Mucosa of descending colon (tissue), 3 donors: ENCODE measurements around the gene TMEM255B. TPM values are rescaled to one million over a fixed set of nuclear protein-coding genes. Genes with fewer than 3 reads are reported as not detected.

Experiments
- ATAC-seq: fragments of 200-7000 bp; cut with Tn5 transposase; one replicate; pipeline ENCODE4 v1.9.1; 2020; ENCODE audit warnings: mild to moderate bottlenecking, moderate library complexity
- DNase-seq, 3 donors: peaks; one replicate each; pipeline ENCODE4 v3.0.0-alpha.2; 2020
- H3K36me3 ChIP-seq: fragments of 200-600 bp; one replicate; pipeline ENCODE4 v1.8.0; 2021; ENCODE audit warnings: low read depth, mild to moderate bottlenecking
- H3K4me1 ChIP-seq: fragments of 200-600 bp; one replicate; pipeline ENCODE4 v1.8.0; 2021; ENCODE audit warnings: low read depth, mild to moderate bottlenecking
- H3K4me3 ChIP-seq: fragments of 200-600 bp; one replicate; pipeline ENCODE4 v1.8.0; 2021; ENCODE audit warnings: mild to moderate bottlenecking
- H3K9me3 ChIP-seq: fragments of 200-600 bp; one replicate; pipeline ENCODE4 v1.8.0; 2021; ENCODE audit warnings: mild to moderate bottlenecking
- CTCF ChIP-seq: fragments of 200-600 bp; IDR thresholded peaks from one replicate; pipeline ENCODE4 v1.8.0; 2022; ENCODE audit warnings: antibody characterized with exemption, mild to moderate bottlenecking
- intact Hi-C, 2 donors: fragments of 100-400 bp; cut with DNase I in 1 of 2; cut with micrococcal nuclease in 1 of 2; formaldehyde crosslinking; loops; one replicate each; pipeline versions ENCODE4 v1.11.0 to v1.11.1; 2022; cut with DNase I, micrococcal nuclease
- total RNA-seq, 3 donors: library from RNA; stranded (reverse); fragmentation: NEBNext Ultra II Directional in 2 of 3; extraction: Animal tissue kit (Norgen Biotek cat#: 25700) in 2 of 3; gene quantifications; one replicate each; pipeline versions ENCODE4 v1.2.1 to v1.2.4, GENCODE V29; 2021 to 2023
- donor health status: DM: no; HTN: no; CAD: no; lungs with moderate emphysema.
- donor health status: DM: no; HTN: no; CAD: no.
- donor health status: DM: no; HTN: yes; CAD: no.

Gene TMEM255B
- total RNA-seq, 3 donors from 2014 or later: 2.9 to 6.6 (median 6.3) TPM

- DNase-seq (no peak), ATAC-seq (no peak)
- no peak for TF ChIP-seq CTCF
- H3K36me3 ChIP-seq: no peaks in the 10 kb centered on the region
- no peaks in the 10 kb centered on the region for H3K9me3 ChIP-seq
- H3K4me3 ChIP-seq: no peak overlapping the region
- intact Hi-C loops: no loop called here
- peaks cover 6% of the 10 kb centered on the region for H3K4me1 ChIP-seq
These were observed 3.0 kb downstream of the TMEM255B start for GRCh38 chr13:113762075-113762474.

- DNase-seq: no peak
- intact Hi-C loops: no loop called here
- peaks cover 6% of the 10 kb centered on the region for H3K4me1 ChIP-seq
- no peaks in the 10 kb centered on the region for H3K9me3 ChIP-seq
- no peak for TF ChIP-seq CTCF
- H3K4me3 ChIP-seq: no peak overlapping the region
- H3K36me3 ChIP-seq: no peaks in the 10 kb centered on the region
- ATAC-seq: no peak
These were observed 3.5 kb downstream of the TMEM255B start for GRCh38 chr13:113762538-113762937.

- peaks cover 6% of the 10 kb centered on the region for H3K4me1 ChIP-seq
- ATAC-seq (no peak), DNase-seq (no peak)
- no peaks in the 10 kb centered on the region for H3K36me3 ChIP-seq
- TF ChIP-seq CTCF: no peak
- H3K4me3 ChIP-seq: no peak overlapping the region
- intact Hi-C loops: no loop called here
- no peaks in the 10 kb centered on the region for H3K9me3 ChIP-seq
These were observed 4.2 kb downstream of the TMEM255B start for GRCh38 chr13:113763254-113763653.

- ATAC-seq (no peak), DNase-seq (no peak)
- Histone ChIP-seq H3K4me1 (peaks cover 6% of the 10 kb centered on the region), H3K9me3 (no peaks in the 10 kb centered on the region), H3K36me3 (no peaks in the 10 kb centered on the region), H3K4me3 (no peak overlapping the region)
- TF ChIP-seq CTCF: no peak
- intact Hi-C loops: no loop called here
These were observed 5.2 kb downstream of the TMEM255B start for GRCh38 chr13:113763961-113764792.

GRCh38 chr13:113764793-113765563 lies 6.0 kb downstream of the TMEM255B start:
- DNase-seq (no peak), ATAC-seq (no peak)
- TF ChIP-seq CTCF: no peak
- intact Hi-C loops: no loop called here
- no peaks in the 10 kb centered on the region for H3K9me3 ChIP-seq
- H3K4me3 ChIP-seq: no peak overlapping the region
- H3K36me3 ChIP-seq: no peaks in the 10 kb centered on the region
- H3K4me1 ChIP-seq: peaks cover 2% of the 10 kb centered on the region
